ENCODE data around the gene ANAPC2. TPM values are rescaled to one million over a fixed set of nuclear protein-coding genes. Genes with fewer than 3 reads are reported as not detected.

The ANAPC2 gene
- polyA plus RNA-seq, 1 donor = 47.0 TPM

- peak in 1 of 2 donors; percentile 41 for DNase-seq
- H3K4me1 ChIP-seq (ENCODE audit: control insufficient read depth, insufficient read depth, low read length) = peaks cover 85% of the 10 kb centered on the region
- no peaks in the 10 kb centered on the region for H3K27me3 ChIP-seq (ENCODE audit: control insufficient read depth, insufficient read depth, low read length)
- peaks cover 13% of the 10 kb centered on the region for H3K36me3 ChIP-seq (ENCODE audit: control insufficient read depth, insufficient read depth, low read length)
- H3K4me3 ChIP-seq (ENCODE audit: low read length) = peak overlapping the region; percentile 41
- H3K27ac ChIP-seq (ENCODE audit: low read length) = peak overlapping the region; percentile 91
- peaks cover 16% of the 10 kb centered on the region for H3K9me3 ChIP-seq (ENCODE audit: control insufficient read depth, low read depth, low read length)
- no CpG with 5 or more reads among the region's 18 CpGs for WGBS (ENCODE audit: insufficient coverage, low lambda C conversion rate)
Measured at GRCh38 chr9:137227853-137228505, 39.6 kb upstream of the ANAPC2 start.

GRCh38 chr9:137227054-137227852 is 38.9 kb upstream of the ANAPC2 start, which contains the start of gene RNF224:
Gene RNF224 (plus strand): TSS chr9:137227502. CDS start chr9:137228336, 834 bp downstream.
- Histone ChIP-seq H3K36me3 (ENCODE audit: control insufficient read depth, insufficient read depth, low read length) (peaks cover 8% of the 10 kb centered on the region), H3K4me3 (ENCODE audit: low read length) (peak within 1 kb of the TSS; percentile 41), H3K4me1 (ENCODE audit: control insufficient read depth, insufficient read depth, low read length) (peaks cover 84% of the 10 kb centered on the region), H3K27me3 (ENCODE audit: control insufficient read depth, insufficient read depth, low read length) (no peaks in the 10 kb centered on the region), H3K9me3 (ENCODE audit: control insufficient read depth, low read depth, low read length) (peaks cover 9% of the 10 kb centered on the region), H3K27ac (ENCODE audit: low read length) (peak within 1 kb of the TSS; percentile 91)
- WGBS (ENCODE audit: insufficient coverage, low lambda C conversion rate) = no CpG with 5 or more reads among the region's 25 CpGs
- peak; percentile 80 to 85 for DNase-seq

- Histone ChIP-seq H3K27ac (ENCODE audit: low read length) (peak overlapping the region; percentile 82), H3K27me3 (ENCODE audit: control insufficient read depth, insufficient read depth, low read length) (no peaks in the 10 kb centered on the region), H3K4me3 (ENCODE audit: low read length) (no peak overlapping the region), H3K4me1 (ENCODE audit: control insufficient read depth, insufficient read depth, low read length) (peaks cover 77% of the 10 kb centered on the region), H3K9me3 (ENCODE audit: control insufficient read depth, low read depth, low read length) (peaks cover 7% of the 10 kb centered on the region), H3K36me3 (ENCODE audit: control insufficient read depth, insufficient read depth, low read length) (no peaks in the 10 kb centered on the region)
- peak in 1 of 2 donors; percentile 68 for DNase-seq
- WGBS (ENCODE audit: insufficient coverage, low lambda C conversion rate) = no CpG with 5 or more reads among the region's 18 CpGs
Measured at GRCh38 chr9:137226338-137227053, 38.1 kb upstream of the ANAPC2 start.

GRCh38 chr9:137225699-137226331 is 37.5 kb upstream of the ANAPC2 start:
- Histone ChIP-seq H3K9me3 (ENCODE audit: control insufficient read depth, low read depth, low read length) (peaks cover 7% of the 10 kb centered on the region), H3K36me3 (ENCODE audit: control insufficient read depth, insufficient read depth, low read length) (no peaks in the 10 kb centered on the region), H3K27ac (ENCODE audit: low read length) (peak overlapping the region; percentile 82), H3K4me1 (ENCODE audit: control insufficient read depth, insufficient read depth, low read length) (peaks cover 70% of the 10 kb centered on the region), H3K4me3 (ENCODE audit: low read length) (no peak overlapping the region), H3K27me3 (ENCODE audit: control insufficient read depth, insufficient read depth, low read length) (no peaks in the 10 kb centered on the region)
- peak in 1 of 2 donors; percentile 30 for DNase-seq
- no CpG with 5 or more reads among the region's 21 CpGs for WGBS (ENCODE audit: insufficient coverage, low lambda C conversion rate)

GRCh38 chr9:137224830-137225694 is 36.7 kb upstream of the ANAPC2 start, which contains the start of gene CYSRT1:
Gene CYSRT1 (plus strand): TSS chr9:137225174. CDS start chr9:137225622, 448 bp downstream.
- Histone ChIP-seq H3K27me3 (ENCODE audit: control insufficient read depth, insufficient read depth, low read length) (no peaks in the 10 kb centered on the region), H3K9me3 (ENCODE audit: control insufficient read depth, low read depth, low read length) (peaks cover 14% of the 10 kb centered on the region), H3K4me1 (ENCODE audit: control insufficient read depth, insufficient read depth, low read length) (peaks cover 62% of the 10 kb centered on the region), H3K27ac (ENCODE audit: low read length) (peak within 1 kb of the TSS; percentile 86), H3K36me3 (ENCODE audit: control insufficient read depth, insufficient read depth, low read length) (no peaks in the 10 kb centered on the region), H3K4me3 (ENCODE audit: low read length) (peak within 1 kb of the TSS; percentile 76)
- DNase-seq = peak in 1 of 2 donors; percentile 74
- no CpG with 5 or more reads among the region's 23 CpGs for WGBS (ENCODE audit: insufficient coverage, low lambda C conversion rate)

- WGBS (ENCODE audit: insufficient coverage, low lambda C conversion rate) = no CpG with 5 or more reads among the region's 63 CpGs
- Histone ChIP-seq H3K27ac (ENCODE audit: low read length) (peak overlapping the region; percentile 86), H3K4me1 (ENCODE audit: control insufficient read depth, insufficient read depth, low read length) (peaks cover 57% of the 10 kb centered on the region), H3K4me3 (ENCODE audit: low read length) (peak overlapping the region; percentile 76), H3K9me3 (ENCODE audit: control insufficient read depth, low read depth, low read length) (peaks cover 12% of the 10 kb centered on the region), H3K27me3 (ENCODE audit: control insufficient read depth, insufficient read depth, low read length) (no peaks in the 10 kb centered on the region), H3K36me3 (ENCODE audit: control insufficient read depth, insufficient read depth, low read length) (no peaks in the 10 kb centered on the region)
- DNase-seq = peak; percentile 97 to 98
Measured at GRCh38 chr9:137223078-137223970, 35.0 kb upstream of the ANAPC2 start.

- no peaks in the 10 kb centered on the region for H3K27me3 ChIP-seq (ENCODE audit: control insufficient read depth, insufficient read depth, low read length)
- H3K4me3 ChIP-seq (ENCODE audit: low read length) = peak within 1 kb of the TSS; percentile 76
- peaks cover 9% of the 10 kb centered on the region for H3K9me3 ChIP-seq (ENCODE audit: control insufficient read depth, low read depth, low read length)
- H3K4me1 ChIP-seq (ENCODE audit: control insufficient read depth, insufficient read depth, low read length) = peaks cover 59% of the 10 kb centered on the region
- no peaks in the 10 kb centered on the region for H3K36me3 ChIP-seq (ENCODE audit: control insufficient read depth, insufficient read depth, low read length)
- peak within 1 kb of the TSS; percentile 79 for H3K27ac ChIP-seq (ENCODE audit: low read length)
- DNase-seq = peak in 1 of 2 donors; percentile 60
- no CpG with 5 or more reads among the region's 88 CpGs for WGBS (ENCODE audit: insufficient coverage, low lambda C conversion rate)
Measured at GRCh38 chr9:137222190-137223077, 34.1 kb upstream of the ANAPC2 start, which contains the start of gene RNF208. Gene RNF208 (minus strand): TSS chr9:137222240. CDS start chr9:137221212, 1,028 bp downstream.

- Histone ChIP-seq H3K4me3 (ENCODE audit: low read length) (peak overlapping the region; percentile 47), H3K27ac (ENCODE audit: low read length) (no peak overlapping the region), H3K9me3 (ENCODE audit: control insufficient read depth, low read depth, low read length) (peaks cover 9% of the 10 kb centered on the region), H3K27me3 (ENCODE audit: control insufficient read depth, insufficient read depth, low read length) (no peaks in the 10 kb centered on the region), H3K36me3 (ENCODE audit: control insufficient read depth, insufficient read depth, low read length) (no peaks in the 10 kb centered on the region), H3K4me1 (ENCODE audit: control insufficient read depth, insufficient read depth, low read length) (peaks cover 59% of the 10 kb centered on the region)
- peak in 1 of 2 donors; percentile 27 for DNase-seq
- no CpG with 5 or more reads among the region's 61 CpGs for WGBS (ENCODE audit: insufficient coverage, low lambda C conversion rate)
Measured at GRCh38 chr9:137221506-137222111, 33.2 kb upstream of the ANAPC2 start.
